AG04449 (cell line): ENCODE results near the gene ZBTB37.

Experiments used
- CTCF ChIA-PET: fragments of 350-600 bp; formaldehyde crosslinking; extraction: SDS; loops from one replicate; lab custom pipeline; 2021; ENCODE audit warnings: antibody characterized with exemption; lab: Yijun Ruan, JAX
- POLR2A ChIA-PET: fragments of 400-600, 350-600 bp; formaldehyde crosslinking; extraction: SDS; loops from one replicate; lab custom pipeline; 2020; ENCODE audit warnings: antibody characterized with exemption, inconsistent platforms; lab: Yijun Ruan, JAX
- DNase-seq: peaks from one replicate; pipeline ENCODE4 v3.0.0-alpha.2; 2010; ENCODE audit warnings: low read depth, low spot score
- H3K4me3 ChIP-seq: 2 replicates; pipeline ENCODE4 v1.5.1; 2011; ENCODE audit warnings: low read depth, mild to moderate bottlenecking, control low read depth, low read length
- TF ChIP-seq, protein P1 (sequence below): IDR thresholded peaks from one replicate; pipeline ENCODE4 v1.5.1; 2011; ENCODE audit warnings: mild to moderate bottlenecking, moderate library complexity, low read length, control low read depth, inconsistent platforms; ENCODE audit not compliant: insufficient read depth; ENCODE audit errors: missing control alignments

Gene ZBTB37

GRCh38 chr1:173868266-173869020 is at the start of gene ZBTB37:
TSS of gene ZBTB37 (plus strand) at chr1:173868380. CDS start at chr1:173870226, 1,846 bp downstream.
- POLR2A ChIA-PET = interaction anchor here (0.6 to 1.6 kb wide), 18 partner anchors 8 to 966 kb away, joined by 3 to 13 read pairs (median 4); partner anchors contain the start of genes CENPL, DARS2 and RC3H1
- CTCF ChIA-PET = interaction anchor here (1.2 kb wide), 1 partner anchor 10 kb away, joined by 3 read pairs; no protein-coding TSS in a partner anchor
- H3K4me3 ChIP-seq = peak within 1 kb of the TSS; percentile 88
- TF ChIP-seq, protein P1, sequence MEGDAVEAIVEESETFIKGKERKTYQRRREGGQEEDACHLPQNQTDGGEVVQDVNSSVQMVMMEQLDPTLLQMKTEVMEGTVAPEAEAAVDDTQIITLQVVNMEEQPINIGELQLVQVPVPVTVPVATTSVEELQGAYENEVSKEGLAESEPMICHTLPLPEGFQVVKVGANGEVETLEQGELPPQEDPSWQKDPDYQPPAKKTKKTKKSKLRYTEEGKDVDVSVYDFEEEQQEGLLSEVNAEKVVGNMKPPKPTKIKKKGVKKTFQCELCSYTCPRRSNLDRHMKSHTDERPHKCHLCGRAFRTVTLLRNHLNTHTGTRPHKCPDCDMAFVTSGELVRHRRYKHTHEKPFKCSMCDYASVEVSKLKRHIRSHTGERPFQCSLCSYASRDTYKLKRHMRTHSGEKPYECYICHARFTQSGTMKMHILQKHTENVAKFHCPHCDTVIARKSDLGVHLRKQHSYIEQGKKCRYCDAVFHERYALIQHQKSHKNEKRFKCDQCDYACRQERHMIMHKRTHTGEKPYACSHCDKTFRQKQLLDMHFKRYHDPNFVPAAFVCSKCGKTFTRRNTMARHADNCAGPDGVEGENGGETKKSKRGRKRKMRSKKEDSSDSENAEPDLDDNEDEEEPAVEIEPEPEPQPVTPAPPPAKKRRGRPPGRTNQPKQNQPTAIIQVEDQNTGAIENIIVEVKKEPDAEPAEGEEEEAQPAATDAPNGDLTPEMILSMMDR = no peak
- DNase-seq = no peak

DNA sequence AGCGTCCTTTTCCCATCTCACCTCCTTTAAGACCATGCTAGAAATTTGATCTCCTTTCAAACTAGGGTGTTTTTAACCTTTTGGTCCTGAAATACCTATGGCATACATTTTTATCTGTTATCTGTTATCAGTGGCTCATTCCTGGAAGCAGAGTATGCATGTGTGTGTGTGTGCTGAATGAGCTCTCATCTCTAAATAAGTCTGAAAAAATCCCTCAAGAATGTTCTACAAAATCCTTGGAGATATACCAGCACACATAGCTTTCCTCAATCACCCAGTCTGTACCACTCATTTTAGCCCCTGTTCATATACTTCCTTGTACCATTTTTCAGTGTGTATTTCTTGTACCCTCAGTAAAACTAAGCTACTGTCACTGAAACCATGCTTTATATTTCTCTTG is 49.7 kb upstream of the ZBTB37 start:
- DNase-seq = no peak
- TF ChIP-seq, protein P1 = no peak
- POLR2A ChIA-PET = no interaction called here
- CTCF ChIA-PET = interaction anchor here (1.0 to 1.2 kb wide), 3 partner anchors 388 to 1074 kb away, joined by 3 read pairs; no protein-coding TSS in a partner anchor
- no peak overlapping the region for H3K4me3 ChIP-seq

GRCh38 chr1:173821680-173822079 is 46.5 kb upstream of the ZBTB37 start:
- no peak for DNase-seq
- TF ChIP-seq, protein P1 = no peak
- no peak overlapping the region for H3K4me3 ChIP-seq
- CTCF ChIA-PET = interaction anchor here (9.1 kb wide), 1 partner anchor 392 kb away, joined by 69 read pairs; no protein-coding TSS in a partner anchor
- POLR2A ChIA-PET = no interaction called here

GRCh38 chr1:173823781-173824314 is 44.3 kb upstream of the ZBTB37 start:
- H3K4me3 ChIP-seq = peak overlapping the region; percentile 97
- CTCF ChIA-PET = interaction anchor here (0.7 to 9.1 kb wide), 5 partner anchors 375 to 1081 kb away, joined by 3 to 69 read pairs (median 6); no protein-coding TSS in a partner anchor
- no peak for DNase-seq
- TF ChIP-seq, protein P1 = no peak
- POLR2A ChIA-PET = interaction anchor here (0.6 to 2.4 kb wide), 4 partner anchors 16 to 394 kb away, joined by 3 to 12 read pairs (median 3); partner anchors contain the start of genes GAS5 and ZBTB37

DNA sequence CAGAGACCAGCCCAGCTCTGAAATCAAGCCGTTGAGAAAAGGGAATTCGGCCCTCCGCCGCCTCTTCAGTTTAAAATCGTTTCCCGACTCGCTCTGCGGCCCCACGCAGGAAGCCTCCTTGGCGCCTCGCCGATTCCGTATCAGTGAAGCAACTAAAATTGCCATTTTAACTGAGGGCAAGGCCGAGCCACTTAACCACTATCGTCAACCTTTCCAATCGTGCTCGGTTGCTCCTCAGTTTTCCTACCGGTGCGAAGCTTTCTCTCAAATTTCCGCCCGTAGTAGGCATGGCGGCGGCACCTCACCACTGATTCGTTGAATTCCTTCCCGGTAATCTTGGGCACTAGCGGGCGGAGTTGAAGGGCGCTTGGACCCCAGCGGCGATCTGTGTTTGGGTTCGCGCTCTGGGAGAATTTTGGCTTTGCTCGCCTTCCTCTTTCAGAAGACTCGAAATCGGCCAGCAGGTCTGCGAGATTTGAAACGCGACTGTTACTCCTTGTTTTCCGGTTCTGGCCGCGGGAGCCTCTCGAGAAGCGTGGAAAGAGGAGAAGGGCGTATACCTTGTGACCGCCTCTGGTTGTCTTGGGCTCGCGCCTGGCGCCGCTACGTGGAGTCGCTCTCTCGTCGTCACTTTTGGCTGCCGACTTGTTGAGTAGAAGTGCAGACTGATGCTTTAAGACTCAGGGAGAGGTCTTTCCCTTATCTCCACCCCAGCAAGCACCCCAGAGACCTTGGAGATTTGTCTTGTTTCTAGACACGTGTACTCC is 43.7 kb upstream of the ZBTB37 start, which contains the start of the genes CENPL and DARS2:
Gene CENPL (minus strand): TSS at position 569 of the 767 bp plus-strand sequence. CDS start 13,584 bp downstream, outside the sequence.
Gene DARS2 (plus strand): TSS at position 359 of the 767 bp plus-strand sequence. CDS start 557 bp downstream, outside the sequence.
- H3K4me3 ChIP-seq = peak within 1 kb of the TSS; percentile 97
- CTCF ChIA-PET = interaction anchor here (0.7 to 9.1 kb wide), 12 partner anchors 10 to 1082 kb away, joined by 3 to 69 read pairs (median 4); no protein-coding TSS in a partner anchor
- peak; percentile 90 for DNase-seq
- POLR2A ChIA-PET = interaction anchor here (0.6 to 2.4 kb wide), 6 partner anchors 16 to 419 kb away, joined by 3 to 12 read pairs (median 3); partner anchors contain the start of genes GAS5 and ZBTB37
- TF ChIP-seq, protein P1 = no peak
